IMR-90 (cell line): Measurements from ENCODE around the gene PHLDA2. TPM values are rescaled to one million over a fixed set of nuclear protein-coding genes. Genes with fewer than 3 reads are reported as not detected.

Source experiments
- ATAC-seq: fragments of 200-7000 bp; cut with Tn5 transposase; 2 replicates; pipeline ENCODE4 v1.9.1; 2020; ENCODE audit warnings: low read depth, mild to moderate bottlenecking, moderate library complexity
- BruUV-seq: library from RNA; stranded (reverse); fragments of 400-500 nt; replicated peaks from 2 replicates; lab custom pipeline; 2021; lab: Mats Ljungman, UMichigan
- CTCF ChIA-PET: fragments of 300-600 bp; formaldehyde crosslinking; extraction: SDS; loops from one replicate; lab custom pipeline; 2021; ENCODE audit warnings: antibody characterized with exemption; lab: Yijun Ruan, JAX
- POLR2A ChIA-PET: fragments of 300-600 bp; sonication (Branson Sonifier 250); formaldehyde crosslinking; loops from one replicate; lab custom pipeline; 2022; ENCODE audit warnings: antibody characterized with exemption; ENCODE audit not compliant: unreplicated experiment; lab: Charles Lee
- DNase-seq: peaks from one replicate; pipeline ENCODE4 v3.0.0; 2013
- H2AFZ ChIP-seq: replicated peaks from 2 replicates; pipeline ENCODE3; 2013; ENCODE audit warnings: low read length, mild to moderate bottlenecking; ENCODE audit not compliant: poor library complexity
- H2AK5ac ChIP-seq: 2 replicates; pipeline ENCODE4 v1.6.1; 2013; ENCODE audit warnings: low read depth, low read length, inconsistent platforms
- H2AK9ac ChIP-seq: replicated peaks from 2 replicates; pipeline ENCODE3; 2013; ENCODE audit warnings: mild to moderate bottlenecking, low read depth, low read length, moderate library complexity; ENCODE audit not compliant: poor library complexity
- H2BK120ac ChIP-seq: 2 replicates; pipeline ENCODE4 v1.6.1; 2013; ENCODE audit warnings: low read depth, low read length, inconsistent platforms
- H2BK15ac ChIP-seq: 3 replicates; pipeline ENCODE4 v1.6.1; 2013; ENCODE audit warnings: low read depth, low read length, inconsistent platforms
- H2BK20ac ChIP-seq: 2 replicates; pipeline ENCODE4 v1.6.1; 2013; ENCODE audit warnings: low read depth, mild to moderate bottlenecking, inconsistent platforms, low read length, moderate library complexity
- H2BK5ac ChIP-seq: 2 replicates; pipeline ENCODE4 v1.6.1; 2013; ENCODE audit warnings: mild to moderate bottlenecking, low read depth, low read length, inconsistent platforms; ENCODE audit not compliant: poor library complexity, severe bottlenecking
- H3K14ac ChIP-seq: replicated peaks from 2 replicates; pipeline ENCODE4 v1.6.1; 2013; ENCODE audit warnings: low read depth, low read length, inconsistent platforms
- H3K18ac ChIP-seq: 2 replicates; pipeline ENCODE4 v1.6.1; 2013; ENCODE audit warnings: low read depth, low read length, control low read depth
- H3K23ac ChIP-seq: 2 replicates; pipeline ENCODE4 v1.6.1; 2013; ENCODE audit warnings: low read depth, low read length, inconsistent platforms
- H3K27ac ChIP-seq: 2 replicates; pipeline ENCODE4 v1.5.1; 2013; ENCODE audit warnings: mild to moderate bottlenecking, control low read depth, low read length; ENCODE audit not compliant: insufficient read depth
- H3K27me3 ChIP-seq: 2 replicates; pipeline ENCODE4 v1.6.1; 2013; ENCODE audit warnings: low read length; ENCODE audit not compliant: control insufficient read depth, insufficient read depth
- H3K36me3 ChIP-seq: 2 replicates; pipeline ENCODE4 v1.6.1; 2013; ENCODE audit warnings: low read length, mixed read lengths; ENCODE audit not compliant: control insufficient read depth, insufficient read depth
- H3K4ac ChIP-seq: 2 replicates; pipeline ENCODE4 v1.6.1; 2013; ENCODE audit warnings: low read depth, low read length, inconsistent platforms
- H3K4me1 ChIP-seq: 2 replicates; pipeline ENCODE4 v1.6.1; 2013; ENCODE audit warnings: low read length, mixed read lengths; ENCODE audit not compliant: control insufficient read depth, insufficient read depth
- H3K4me2 ChIP-seq: 2 replicates; pipeline ENCODE4 v1.6.1; 2013; ENCODE audit warnings: low read depth, mild to moderate bottlenecking, control low read depth, low read length, moderate library complexity
- H3K4me3 ChIP-seq: 2 replicates; pipeline ENCODE4 v1.5.1; 2013; ENCODE audit warnings: low read depth, mild to moderate bottlenecking, control low read depth, low read length, moderate library complexity; ENCODE audit not compliant: insufficient read depth
- H3K56ac ChIP-seq: 2 replicates; pipeline ENCODE4 v1.6.1; 2013; ENCODE audit warnings: low read length, inconsistent platforms; ENCODE audit not compliant: insufficient read depth; ENCODE audit errors: extremely low read depth
- H3K79me1 ChIP-seq, 2 experiments: 2 replicates each; pipeline ENCODE4 v1.6.1; 2013; ENCODE audit warnings: low read length in 2 of 2, inconsistent platforms in 1 of 2, low read depth in 1 of 2
- H3K9ac ChIP-seq: 2 replicates; pipeline ENCODE4 v1.6.1; 2013; ENCODE audit warnings: low read depth, low read length, control low read depth
- H3K9me1 ChIP-seq: 2 replicates; pipeline ENCODE4 v1.6.1; 2013; ENCODE audit warnings: low read length, inconsistent platforms; ENCODE audit not compliant: insufficient read depth
- H3K9me3 ChIP-seq: 2 replicates; pipeline ENCODE4 v1.6.1; 2013; ENCODE audit warnings: low read length; ENCODE audit not compliant: control insufficient read depth, insufficient read depth
- H4K20me1 ChIP-seq: 2 replicates; pipeline ENCODE4 v1.6.1; 2013; ENCODE audit warnings: low read length, inconsistent platforms; ENCODE audit not compliant: insufficient read depth
- H4K5ac ChIP-seq: 2 replicates; pipeline ENCODE4 v1.6.1; 2013; ENCODE audit warnings: mild to moderate bottlenecking, low read depth, low read length, control low read depth
- H4K8ac ChIP-seq, 2 experiments: 2 replicates each; pipeline ENCODE4 v1.6.1; 2013; ENCODE audit warnings: low read depth in 2 of 2, low read length in 2 of 2, control low read depth in 1 of 2, inconsistent platforms in 1 of 2
- H4K91ac ChIP-seq: 2 replicates; pipeline ENCODE4 v1.6.1; 2013; ENCODE audit warnings: low read depth, low read length, inconsistent platforms; ENCODE audit not compliant: insufficient read depth
- BHLHE40 ChIP-seq: fragments of 150-350 bp; IDR thresholded peaks from 2 replicates; pipeline ENCODE4 v1.6.1; 2016; ENCODE audit warnings: mild to moderate bottlenecking, low read depth, low read length
- CEBPB ChIP-seq: IDR thresholded peaks from 2 replicates; pipeline ENCODE4 v1.6.1; 2012; ENCODE audit warnings: low read depth, low read length, improper control_type of control experiment
- CHD1 ChIP-seq: IDR thresholded peaks from 2 replicates; pipeline ENCODE4 v1.6.1; 2012; ENCODE audit warnings: low read depth, low read length, improper control_type of control experiment
- CTCF ChIP-seq: conservative IDR thresholded peaks from 2 replicates; pipeline ENCODE4 v1.5.1; 2012; ENCODE audit warnings: mild to moderate bottlenecking, low read depth, low read length, improper control_type of control experiment
- ELK1 ChIP-seq: fragments of 150-350 bp; IDR thresholded peaks from 2 replicates; pipeline ENCODE4 v1.6.1; 2016; ENCODE audit warnings: low read depth, mild to moderate bottlenecking, low read length, moderate library complexity, borderline replicate concordance
- FOS ChIP-seq: fragments of 150-350 bp; IDR thresholded peaks from 2 replicates; pipeline ENCODE4 v1.6.1; 2016; ENCODE audit warnings: low read depth, low read length
- MAFK ChIP-seq: IDR thresholded peaks from 2 replicates; pipeline ENCODE4 v1.6.1; 2012; ENCODE audit warnings: low read depth, low read length, improper control_type of control experiment
- MAZ ChIP-seq: IDR thresholded peaks from 2 replicates; pipeline ENCODE4 v1.6.1; 2012; ENCODE audit warnings: low read depth, mild to moderate bottlenecking, low read length, improper control_type of control experiment, moderate library complexity, borderline replicate concordance
- MXI1 ChIP-seq: IDR thresholded peaks from 2 replicates; pipeline ENCODE4 v1.6.1; 2012; ENCODE audit warnings: low read depth, mild to moderate bottlenecking, low read length, moderate library complexity, borderline replicate concordance
- NFE2L2 ChIP-seq: fragments of 150-350 bp; IDR thresholded peaks from 2 replicates; pipeline ENCODE4 v1.6.1; 2016; ENCODE audit warnings: low read depth, mild to moderate bottlenecking, low read length
- POLR2A ChIP-seq: IDR thresholded peaks from 2 replicates; pipeline ENCODE4 v1.6.1; 2012; ENCODE audit warnings: mild to moderate bottlenecking, low read depth, low read length
- RAD21 ChIP-seq: IDR thresholded peaks from 2 replicates; pipeline ENCODE4 v1.6.1; 2012; ENCODE audit warnings: low read length, improper control_type of control experiment
- RCOR1 ChIP-seq: IDR thresholded peaks from 2 replicates; pipeline ENCODE4 v1.6.1; 2012; ENCODE audit warnings: mild to moderate bottlenecking, low read length, improper control_type of control experiment; ENCODE audit not compliant: insufficient replicate concordance
- RFX5 ChIP-seq: IDR thresholded peaks from 2 replicates; pipeline ENCODE4 v1.8.0; 2012; ENCODE audit warnings: low read depth, mild to moderate bottlenecking, low read length, moderate library complexity
- SMC3 ChIP-seq: fragments of 150-350 bp; IDR thresholded peaks from 2 replicates; pipeline ENCODE4 v1.6.1; 2016; ENCODE audit warnings: low read depth, mild to moderate bottlenecking, antibody characterized with exemption, low read length, moderate library complexity
- USF2 ChIP-seq: fragments of 150-350 bp; IDR thresholded peaks from 2 replicates; pipeline ENCODE4 v1.6.1; 2017; ENCODE audit warnings: mild to moderate bottlenecking, antibody characterized with exemption, low read length, low read depth
- WGBS, 2 experiments: methylation state at CpG; one replicate each; pipeline versions ENCODE4 v1.1.5 to v1.1.7; 2013; ENCODE audit warnings: missing lambda C conversion rate in 2 of 2; ENCODE audit not compliant: insufficient read length in 1 of 2; ENCODE audit errors: extremely low coverage in 2 of 2; 5-methylcytosine and 5-hydroxymethylcytosine counted together
- dilution Hi-C: fragments of 300-500 bp; cut with HindIII; formaldehyde crosslinking; loops from one replicate; pipeline ENCODE4 v1.14.3; 2018; ENCODE audit warnings: low sequenced_read_pairs; ENCODE audit not compliant: unreplicated experiment
- in situ Hi-C: fragments of 300-500 bp; cut with MboI; formaldehyde crosslinking; loops from 3 replicates; pipeline ENCODE4 v1.14.3; 2019; ENCODE audit warnings: low sequenced_read_pairs, inconsistent platforms, mixed read lengths
- intact Hi-C: fragments of 100-400 bp; cut with micrococcal nuclease; formaldehyde crosslinking; loops from 2 replicates; pipeline ENCODE4 v1.10.0; 2022
- polyA plus RNA-seq, 3 experiments: library from polyadenylated mRNA; depleted of rRNA; stranded (reverse); fragments of >200 nt; gene quantifications; 2 replicates each; pipeline ENCODE4 v1.2.3, GENCODE V29; 2012; ENCODE audit warnings: low replicate concordance in 1 of 3
- total RNA-seq: library from RNA; depleted of rRNA; stranded (reverse); fragments of >200 nt; gene quantifications from 2 replicates; pipeline ENCODE4 v1.2.3, GENCODE V29; 2012

PHLDA2 gene
- total and polyA plus RNA-seq, 2 of the 4 experiments (the other 2 are of a cell fraction) = 3.8 to 89.0 TPM

GRCh38 chr11:2964782-2965181, 35.6 kb upstream of the PHLDA2 start:
- Histone ChIP-seq H2AK9ac (no peak overlapping the region), H3K23ac (no peak overlapping the region), H2AFZ (no peak overlapping the region), H3K4me2 (no peak overlapping the region), H3K9ac (no peak overlapping the region), H3K4me1 (no peaks in the 10 kb centered on the region), H3K14ac (no peak overlapping the region), H4K91ac (no peak overlapping the region), H3K36me3 (peaks cover 59% of the 10 kb centered on the region), H2BK20ac (no peak overlapping the region), H2BK15ac (no peak overlapping the region), H3K9me3 (no peaks in the 10 kb centered on the region), H3K4ac (no peak overlapping the region), H4K5ac (no peak overlapping the region), H3K27me3 (no peaks in the 10 kb centered on the region), H3K18ac (no peak overlapping the region), H3K4me3 (no peak overlapping the region), H4K20me1 (peaks cover 17% of the 10 kb centered on the region), H3K56ac (no peak overlapping the region), H4K8ac (no peak overlapping the region), H2BK5ac (no peak overlapping the region), H3K27ac (no peak overlapping the region), H2BK120ac (no peak overlapping the region), H2AK5ac (no peak overlapping the region), H3K9me1 (peaks cover 16% of the 10 kb centered on the region), H3K79me1 (peaks cover 46 to 73% of the 10 kb centered on the region in 2 experiments)
- TF ChIP-seq FOS = no peak
- no peak for TF ChIP-seq RFX5
- TF ChIP-seq ELK1 = no peak
- TF ChIP-seq RCOR1 = no peak
- no peak for TF ChIP-seq MXI1
- TF ChIP-seq SMC3 = no peak
- TF ChIP-seq NFE2L2 = no peak
- TF ChIP-seq MAZ = no peak
- TF ChIP-seq BHLHE40 = no peak
- no peak for TF ChIP-seq RAD21
- TF ChIP-seq CHD1 = no peak
- TF ChIP-seq POLR2A = no peak
- no peak for TF ChIP-seq CEBPB
- no peak for TF ChIP-seq USF2
- no peak for TF ChIP-seq CTCF
- no peak for TF ChIP-seq MAFK
- WGBS, 2 experiments = no CpG with 5 or more reads among the region's 4 CpGs
- ATAC-seq = no peak
- in situ Hi-C loops = no loop called here
- no TSS peak for BruUV-seq
- dilution Hi-C loops = no loop called here
- DNase-seq = no peak
- intact Hi-C loops = no loop called here
- POLR2A ChIA-PET = no interaction called here
- CTCF ChIA-PET = no interaction called here
